GM12878 (cell line): ENCODE measurements around the gene EIF2S2. TPM values are rescaled to one million over a fixed set of nuclear protein-coding genes. Genes with fewer than 3 reads are reported as not detected.

Source experiments
- ATAC-seq: fragments of 200-7000 bp; cut with Tn5 transposase; 3 replicates; pipeline ENCODE4 v1.9.1; 2020; ENCODE audit warnings: mild to moderate bottlenecking, moderate library complexity
- BruUV-seq: library from RNA; stranded (reverse); fragments of 400-500 nt; replicated peaks from 2 replicates; lab custom pipeline; 2021; lab: Mats Ljungman, UMichigan
- CTCF ChIA-PET: fragments of 300-600 bp; sonication (Branson Sonifier 250); formaldehyde crosslinking; extraction: SDS; loops from one replicate; lab custom pipeline; 2021; ENCODE audit warnings: inconsistent platforms; lab: Yijun Ruan, JAX
- POLR2A ChIA-PET: fragments of 350-600 bp; formaldehyde crosslinking; extraction: SDS; loops from one replicate; lab custom pipeline; 2021; ENCODE audit warnings: inconsistent platforms; lab: Charles Lee
- RAD21 ChIA-PET: fragments of 300-600 bp; sonication (Branson Sonifier 250); formaldehyde crosslinking; loops from one replicate; lab custom pipeline; 2023; ENCODE audit warnings: antibody characterized with exemption; ENCODE audit not compliant: unreplicated experiment; lab: Charles Lee
- SMC1A ChIA-PET: fragments of 300-600 bp; sonication (Branson Sonifier 250); formaldehyde crosslinking; loops from one replicate; lab custom pipeline; 2023; ENCODE audit not compliant: unreplicated experiment, uncharacterized antibody; lab: Charles Lee
- DNase-seq: peaks from one replicate; pipeline ENCODE4 v3.0.0-alpha.2; 2011; ENCODE audit warnings: low read depth, low spot score
- FAIRE-seq: peaks from 3 replicates; lab custom pipeline; 2011; peaks lifted over from hg19 to GRCh38; lab: Jason Lieb, UNC
- H2AFZ ChIP-seq: 2 replicates; pipeline ENCODE4 v1.6.0; 2011; ENCODE audit warnings: low read depth, low read length, control low read depth; ENCODE audit not compliant: control insufficient read depth
- H3K27ac ChIP-seq: 2 replicates; pipeline ENCODE4 v1.5.1; 2011; ENCODE audit warnings: control low read depth; ENCODE audit not compliant: control insufficient read depth, insufficient read depth
- H3K27me3 ChIP-seq, 2 experiments: replicated peaks in 1 of 2; 2 replicates each; pipeline versions ENCODE4 v1.6.0 to v1.6.1; 2011; ENCODE audit warnings: low read length in 1 of 2; ENCODE audit not compliant: control insufficient read depth in 2 of 2, insufficient read depth in 2 of 2
- H3K36me3 ChIP-seq, 2 experiments: 2 replicates each; pipeline ENCODE4 v1.5.1; 2011; ENCODE audit warnings: low read length in 1 of 2; ENCODE audit not compliant: control insufficient read depth in 2 of 2, insufficient read depth in 2 of 2
- H3K4me1 ChIP-seq: 2 replicates; pipeline ENCODE4 v1.6.1; 2011; ENCODE audit warnings: mild to moderate bottlenecking, low read length, moderate library complexity, mixed read lengths; ENCODE audit not compliant: control insufficient read depth, insufficient read depth
- H3K4me2 ChIP-seq: 2 replicates; pipeline ENCODE4 v1.6.0; 2011; ENCODE audit warnings: control low read depth; ENCODE audit not compliant: control insufficient read depth, insufficient read depth
- H3K4me3 ChIP-seq: fragments of 200-600 bp; sonication (generic); 2 replicates; pipeline ENCODE4 v1.5.1; 2016
- H3K79me2 ChIP-seq: 2 replicates; pipeline ENCODE4 v1.6.0; 2011; ENCODE audit warnings: low read length; ENCODE audit not compliant: control insufficient read depth, insufficient read depth
- H3K9ac ChIP-seq: 2 replicates; pipeline ENCODE4 v1.8.0; 2011; ENCODE audit warnings: low read length, control low read depth, mixed read lengths; ENCODE audit not compliant: control insufficient read depth, insufficient read depth
- H3K9me3 ChIP-seq: replicated peaks from 3 replicates; pipeline ENCODE4 v1.5.1; 2011; ENCODE audit warnings: mild to moderate bottlenecking, low read length; ENCODE audit not compliant: control insufficient read depth, insufficient read depth
- H4K20me1 ChIP-seq: 2 replicates; pipeline ENCODE4 v1.6.0; 2011; ENCODE audit not compliant: control insufficient read depth, insufficient read depth
- ASH2L ChIP-seq: fragments of 300-600, 200-600 bp; sonication (generic); IDR thresholded peaks from 2 replicates; pipeline ENCODE4 v1.6.1; 2017; ENCODE audit warnings: low read depth, mild to moderate bottlenecking, borderline replicate concordance
- CBX5 ChIP-seq: sonication (generic); IDR thresholded peaks from 2 replicates; pipeline ENCODE4 v1.6.1; 2016; ENCODE audit warnings: low read depth, moderate library complexity, mild to moderate bottlenecking, inconsistent platforms
- CEBPB ChIP-seq, 2 experiments: fragments of 150-350 bp in 1 of 2; IDR thresholded peaks; 2 replicates each; pipeline ENCODE4 v1.6.1; 2012 to 2014; ENCODE audit warnings: low read depth in 2 of 2, low read length in 2 of 2, borderline replicate concordance in 1 of 2, inconsistent platforms in 1 of 2
- FOXM1 ChIP-seq: IDR thresholded peaks from 2 replicates; pipeline ENCODE4 v1.6.1; 2012; ENCODE audit warnings: low read depth, mild to moderate bottlenecking, inconsistent platforms, low read length, moderate library complexity
- HDAC6 ChIP-seq: fragments of 200-600 bp; sonication (generic); IDR thresholded peaks from one replicate; pipeline ENCODE4 v1.8.0; 2017; ENCODE audit warnings: antibody characterized with exemption; ENCODE audit not compliant: unreplicated experiment
- SMARCA5 ChIP-seq: fragments of 450-650 bp; IDR thresholded peaks from 2 replicates; pipeline ENCODE4 v1.6.1; 2017; ENCODE audit warnings: mild to moderate bottlenecking
- SMC3 ChIP-seq: IDR thresholded peaks from 2 replicates; pipeline ENCODE4 v1.6.1; 2011; ENCODE audit warnings: low read length, improper control_type of control experiment, borderline replicate concordance
- ZNF207 ChIP-seq: fragments of 450-650 bp; IDR thresholded peaks from 2 replicates; pipeline ENCODE4 v1.6.1; 2014; ENCODE audit warnings: antibody characterized with exemption, mild to moderate bottlenecking, borderline replicate concordance
- ZNF217 ChIP-seq: fragments of 450-650 bp; IDR thresholded peaks from 2 replicates; pipeline ENCODE4 v1.6.1; 2017; ENCODE audit warnings: antibody characterized with exemption, mild to moderate bottlenecking
- WGBS: methylation state at CpG from one replicate; pipeline ENCODE4 v1.1.6; 2016; ENCODE audit warnings: low lambda C conversion rate; ENCODE audit not compliant: insufficient replicate concordance, insufficient coverage; ENCODE audit errors: missing lambda C conversion rate; 5-methylcytosine and 5-hydroxymethylcytosine counted together
- in situ Hi-C: fragments of 300-500 bp; cut with MboI; formaldehyde crosslinking; loops from 9 replicates; pipeline ENCODE4 v1.14.3; 2018; ENCODE audit warnings: mixed read lengths
- intact Hi-C: fragments of 100-400 bp; cut with micrococcal nuclease; formaldehyde crosslinking; loops from one replicate; pipeline ENCODE4 v1.14.2; 2022; ENCODE audit not compliant: unreplicated experiment
- polyA plus RNA-seq, 11 experiments: library from polyadenylated mRNA; depleted of rRNA in 4 of 11; unstranded in 6 of 11; stranded (reverse) in 5 of 11; fragments of >200 nt; fragmentation: Nextera tagmentation in 4 of 11; fragmentation: Illumina TruSeq in 1 of 11; extraction: Ambion mirVana in 4 of 11; extraction: Trizol in 1 of 11; gene quantifications; 1 replicate in 1 of 11; 2 replicates in 10 of 11; pipeline versions ENCODE4 v1.2.1 to v1.2.3, GENCODE V29; 2011 to 2016; ENCODE audit warnings: inconsistent platforms in 2 of 11, missing spikeins in 2 of 11, low read depth in 1 of 11
- total RNA-seq, 4 experiments: library from RNA; depleted of rRNA in 3 of 4; stranded (reverse); fragments of >200 nt in 3 of 4; fragmentation: Illumina TruSeq in 1 of 4; extraction: Trizol in 1 of 4; gene quantifications; 2 replicates each; pipeline versions ENCODE4 v1.2.1 to v1.2.3, GENCODE V29; 2013 to 2021
- TF ChIP-seq, protein P1 (sequence below): IDR thresholded peaks from 2 replicates; pipeline ENCODE4 v1.6.1; 2012; ENCODE audit warnings: improper control_type of control experiment, low read depth, low read length; ENCODE audit not compliant: insufficient replicate concordance
- TF ChIP-seq, protein P2 (sequence below): fragments of 450-650 bp; IDR thresholded peaks from 2 replicates; pipeline ENCODE4 v1.6.1; 2017; ENCODE audit warnings: borderline replicate concordance
- TF ChIP-seq, protein P3 (sequence below): fragments of 450-650 bp; IDR thresholded peaks from 2 replicates; pipeline ENCODE4 v1.6.1; 2018; ENCODE audit warnings: borderline replicate concordance, mild to moderate bottlenecking; ENCODE audit not compliant: partially characterized antibody

Gene EIF2S2
- total and polyA plus RNA-seq, 10 of the 15 experiments (the other 5 are each of a cell fraction or from before 2014, with no cell fraction given): 60.2 to 153 (median 84.3) TPM

DNA sequence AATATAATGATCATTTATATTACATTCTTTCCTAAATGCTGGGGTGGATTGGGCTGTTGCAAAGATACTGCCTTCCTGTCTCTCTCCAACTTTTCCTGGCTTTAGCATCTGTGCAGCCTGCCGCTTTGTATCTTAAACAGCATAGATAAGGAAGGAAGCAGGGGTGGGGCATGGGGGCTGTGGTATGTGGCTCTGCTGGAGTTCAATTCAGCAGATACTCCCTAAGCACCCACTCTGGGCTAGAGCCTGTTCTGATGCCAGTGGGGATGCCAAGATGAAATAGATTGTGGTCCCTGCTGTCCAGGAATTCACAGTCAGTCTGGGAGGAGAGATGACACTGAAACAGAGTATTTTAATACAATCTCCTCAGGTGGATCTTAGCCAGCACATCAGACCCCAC, 56.8 kb downstream of the EIF2S2 start:
- no peak overlapping the region for H3K4me3 ChIP-seq
- H3K27ac ChIP-seq: no peak overlapping the region
- POLR2A ChIA-PET: no interaction called here
- H3K9ac ChIP-seq: no peak overlapping the region
- peaks cover 56% of the 10 kb centered on the region for H3K79me2 ChIP-seq
- peaks cover 3% of the 10 kb centered on the region; the same call in 1 of the 2 replicates for H3K4me1 ChIP-seq
- SMC1A ChIA-PET: interaction anchor here (1.2 kb wide), 1 partner anchor 13 kb away, joined by 4 read pairs; no protein-coding TSS in a partner anchor
- 54% methylated on average over 1 of the region's 1 CpG for WGBS
- FAIRE-seq (no peak), ATAC-seq (no peak), DNase-seq (no peak)
- CTCF ChIA-PET: no interaction called here
- H4K20me1 ChIP-seq: peaks cover 10% of the 10 kb centered on the region
- intact Hi-C loops: no loop called here
- H2AFZ ChIP-seq: no peak overlapping the region
- H3K27me3 ChIP-seq: no peaks in the 10 kb centered on the region
- H3K36me3 ChIP-seq: peaks cover 1 to 4% of the 10 kb centered on the region in 2 experiments; a peak in 3 of 4 replicates
- TF ChIP-seq ASH2L: no peak
- no peak for TF ChIP-seq FOXM1
- TF ChIP-seq, protein P1, sequence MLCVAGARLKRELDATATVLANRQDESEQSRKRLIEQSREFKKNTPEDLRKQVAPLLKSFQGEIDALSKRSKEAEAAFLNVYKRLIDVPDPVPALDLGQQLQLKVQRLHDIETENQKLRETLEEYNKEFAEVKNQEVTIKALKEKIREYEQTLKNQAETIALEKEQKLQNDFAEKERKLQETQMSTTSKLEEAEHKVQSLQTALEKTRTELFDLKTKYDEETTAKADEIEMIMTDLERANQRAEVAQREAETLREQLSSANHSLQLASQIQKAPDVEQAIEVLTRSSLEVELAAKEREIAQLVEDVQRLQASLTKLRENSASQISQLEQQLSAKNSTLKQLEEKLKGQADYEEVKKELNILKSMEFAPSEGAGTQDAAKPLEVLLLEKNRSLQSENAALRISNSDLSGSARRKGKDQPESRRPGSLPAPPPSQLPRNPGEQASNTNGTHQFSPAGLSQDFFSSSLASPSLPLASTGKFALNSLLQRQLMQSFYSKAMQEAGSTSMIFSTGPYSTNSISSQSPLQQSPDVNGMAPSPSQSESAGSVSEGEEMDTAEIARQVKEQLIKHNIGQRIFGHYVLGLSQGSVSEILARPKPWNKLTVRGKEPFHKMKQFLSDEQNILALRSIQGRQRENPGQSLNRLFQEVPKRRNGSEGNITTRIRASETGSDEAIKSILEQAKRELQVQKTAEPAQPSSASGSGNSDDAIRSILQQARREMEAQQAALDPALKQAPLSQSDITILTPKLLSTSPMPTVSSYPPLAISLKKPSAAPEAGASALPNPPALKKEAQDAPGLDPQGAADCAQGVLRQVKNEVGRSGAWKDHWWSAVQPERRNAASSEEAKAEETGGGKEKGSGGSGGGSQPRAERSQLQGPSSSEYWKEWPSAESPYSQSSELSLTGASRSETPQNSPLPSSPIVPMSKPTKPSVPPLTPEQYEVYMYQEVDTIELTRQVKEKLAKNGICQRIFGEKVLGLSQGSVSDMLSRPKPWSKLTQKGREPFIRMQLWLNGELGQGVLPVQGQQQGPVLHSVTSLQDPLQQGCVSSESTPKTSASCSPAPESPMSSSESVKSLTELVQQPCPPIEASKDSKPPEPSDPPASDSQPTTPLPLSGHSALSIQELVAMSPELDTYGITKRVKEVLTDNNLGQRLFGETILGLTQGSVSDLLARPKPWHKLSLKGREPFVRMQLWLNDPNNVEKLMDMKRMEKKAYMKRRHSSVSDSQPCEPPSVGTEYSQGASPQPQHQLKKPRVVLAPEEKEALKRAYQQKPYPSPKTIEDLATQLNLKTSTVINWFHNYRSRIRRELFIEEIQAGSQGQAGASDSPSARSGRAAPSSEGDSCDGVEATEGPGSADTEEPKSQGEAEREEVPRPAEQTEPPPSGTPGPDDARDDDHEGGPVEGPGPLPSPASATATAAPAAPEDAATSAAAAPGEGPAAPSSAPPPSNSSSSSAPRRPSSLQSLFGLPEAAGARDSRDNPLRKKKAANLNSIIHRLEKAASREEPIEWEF: no peak
- TF ChIP-seq, protein P2, sequence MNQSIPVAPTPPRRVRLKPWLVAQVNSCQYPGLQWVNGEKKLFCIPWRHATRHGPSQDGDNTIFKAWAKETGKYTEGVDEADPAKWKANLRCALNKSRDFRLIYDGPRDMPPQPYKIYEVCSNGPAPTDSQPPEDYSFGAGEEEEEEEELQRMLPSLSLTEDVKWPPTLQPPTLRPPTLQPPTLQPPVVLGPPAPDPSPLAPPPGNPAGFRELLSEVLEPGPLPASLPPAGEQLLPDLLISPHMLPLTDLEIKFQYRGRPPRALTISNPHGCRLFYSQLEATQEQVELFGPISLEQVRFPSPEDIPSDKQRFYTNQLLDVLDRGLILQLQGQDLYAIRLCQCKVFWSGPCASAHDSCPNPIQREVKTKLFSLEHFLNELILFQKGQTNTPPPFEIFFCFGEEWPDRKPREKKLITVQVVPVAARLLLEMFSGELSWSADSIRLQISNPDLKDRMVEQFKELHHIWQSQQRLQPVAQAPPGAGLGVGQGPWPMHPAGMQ: no peak
- TF ChIP-seq SMARCA5: no peak
- no peak for TF ChIP-seq CBX5
- no peak for TF ChIP-seq ZNF207
- TF ChIP-seq HDAC6: no peak
- TF ChIP-seq, protein P3, sequence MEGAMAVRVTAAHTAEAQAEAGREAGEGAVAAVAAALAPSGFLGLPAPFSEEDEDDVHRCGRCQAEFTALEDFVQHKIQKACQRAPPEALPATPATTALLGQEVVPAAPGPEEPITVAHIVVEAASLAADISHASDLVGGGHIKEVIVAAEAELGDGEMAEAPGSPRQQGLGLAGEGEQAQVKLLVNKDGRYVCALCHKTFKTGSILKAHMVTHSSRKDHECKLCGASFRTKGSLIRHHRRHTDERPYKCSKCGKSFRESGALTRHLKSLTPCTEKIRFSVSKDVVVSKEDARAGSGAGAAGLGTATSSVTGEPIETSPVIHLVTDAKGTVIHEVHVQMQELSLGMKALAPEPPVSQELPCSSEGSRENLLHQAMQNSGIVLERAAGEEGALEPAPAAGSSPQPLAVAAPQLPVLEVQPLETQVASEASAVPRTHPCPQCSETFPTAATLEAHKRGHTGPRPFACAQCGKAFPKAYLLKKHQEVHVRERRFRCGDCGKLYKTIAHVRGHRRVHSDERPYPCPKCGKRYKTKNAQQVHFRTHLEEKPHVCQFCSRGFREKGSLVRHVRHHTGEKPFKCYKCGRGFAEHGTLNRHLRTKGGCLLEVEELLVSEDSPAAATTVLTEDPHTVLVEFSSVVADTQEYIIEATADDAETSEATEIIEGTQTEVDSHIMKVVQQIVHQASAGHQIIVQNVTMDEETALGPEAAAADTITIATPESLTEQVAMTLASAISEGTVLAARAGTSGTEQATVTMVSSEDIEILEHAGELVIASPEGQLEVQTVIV: no peak
- TF ChIP-seq CEBPB (IDR thresholded peaks at IDR 0.05; ENCODE audit: borderline replicate concordance in 1 of 2, low read depth in 2 of 2, low read length in 2 of 2): no peak
- TF ChIP-seq ZNF217: no peak
- TF ChIP-seq SMC3: no peak
- no TSS peak for BruUV-seq
- H3K9me3 ChIP-seq: no peaks in the 10 kb centered on the region
- H3K4me2 ChIP-seq: no peak overlapping the region
- RAD21 ChIA-PET: no interaction called here
- in situ Hi-C loops: no loop called here
